ENCODE measurements around the gene PCGF1.

DNA sequence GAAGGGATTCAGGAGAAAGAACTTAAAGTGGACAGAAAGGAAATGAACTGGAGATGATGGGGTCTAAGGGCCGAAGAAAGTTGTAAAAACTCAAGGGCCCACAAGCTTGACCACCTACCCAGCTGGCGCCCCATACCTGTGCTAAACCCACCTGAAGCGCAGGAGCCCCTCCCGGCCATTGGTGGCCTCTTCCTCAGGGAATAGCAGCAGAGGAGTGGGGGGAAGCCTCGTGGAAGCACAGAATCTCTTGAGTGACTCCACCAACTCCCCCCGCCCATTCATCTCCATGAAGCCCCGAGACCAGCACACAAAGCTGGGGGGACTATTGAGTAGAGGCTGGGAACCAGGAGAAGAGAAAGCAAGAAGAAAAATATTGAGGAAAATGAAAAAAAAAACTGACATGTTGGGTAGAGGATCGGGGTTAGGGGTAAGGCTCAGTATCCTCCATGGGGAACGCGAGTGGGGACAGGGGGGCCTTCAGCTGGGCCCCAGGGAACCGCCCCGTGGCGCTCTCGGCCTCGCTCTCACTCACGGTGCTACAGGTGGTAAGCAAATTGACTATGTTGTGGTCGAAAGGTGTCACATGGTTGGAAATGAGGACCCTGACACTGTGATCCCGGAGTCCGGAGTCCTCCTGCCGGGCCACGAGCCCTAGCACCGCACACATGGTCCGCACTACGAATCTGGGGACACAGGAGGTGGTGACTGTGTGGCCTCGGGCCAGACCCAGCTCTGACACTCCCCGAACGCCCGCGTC lies 21.3 kb upstream of the PCGF1 start:
- TF ChIP-seq CTCF (IDR thresholded peaks at IDR 0.05; ENCODE audit: borderline replicate concordance, extremely low read depth, low read length, poor library complexity, severe bottlenecking): peak; percentile 13
- no peak for TF ChIP-seq EZH2 (IDR thresholded peaks at IDR 0.05; ENCODE audit: borderline replicate concordance, low read depth, low read length, severe bottlenecking)

Measured in DND-41 (cell line).